ENCODE measurements around the gene SLC16A3.

Gene SLC16A3

GRCh38 chr17:82247856-82248671 lies 19.2 kb downstream of the SLC16A3 start:
- Histone ChIP-seq H3K79me2 (ENCODE audit: insufficient read depth, low read depth) (no peaks in the 10 kb centered on the region; the same call in 1 of the 2 replicates), H3K27ac (no peak overlapping the region), H3K4me2 (no peak overlapping the region), H3K9ac (no peak overlapping the region), H3K4me1 (ENCODE audit: low read depth, poor library complexity, severe bottlenecking) (no peaks in the 10 kb centered on the region), H3K27me3 (ENCODE audit: insufficient read depth, low read depth) (no peaks in the 10 kb centered on the region), H3K36me3 (ENCODE audit: insufficient read depth) (peaks cover 13% of the 10 kb centered on the region; the same call in 1 of the 2 replicates), H3K4me3 (IDR thresholded peaks at IDR 0.05; ENCODE audit: insufficient read depth, low read depth, low read length) (no peak overlapping the region), H4K20me1 (ENCODE audit: insufficient read depth) (no peaks in the 10 kb centered on the region), H2AFZ (ENCODE audit: low read depth) (no peak overlapping the region)
- TF ChIP-seq, protein P1, sequence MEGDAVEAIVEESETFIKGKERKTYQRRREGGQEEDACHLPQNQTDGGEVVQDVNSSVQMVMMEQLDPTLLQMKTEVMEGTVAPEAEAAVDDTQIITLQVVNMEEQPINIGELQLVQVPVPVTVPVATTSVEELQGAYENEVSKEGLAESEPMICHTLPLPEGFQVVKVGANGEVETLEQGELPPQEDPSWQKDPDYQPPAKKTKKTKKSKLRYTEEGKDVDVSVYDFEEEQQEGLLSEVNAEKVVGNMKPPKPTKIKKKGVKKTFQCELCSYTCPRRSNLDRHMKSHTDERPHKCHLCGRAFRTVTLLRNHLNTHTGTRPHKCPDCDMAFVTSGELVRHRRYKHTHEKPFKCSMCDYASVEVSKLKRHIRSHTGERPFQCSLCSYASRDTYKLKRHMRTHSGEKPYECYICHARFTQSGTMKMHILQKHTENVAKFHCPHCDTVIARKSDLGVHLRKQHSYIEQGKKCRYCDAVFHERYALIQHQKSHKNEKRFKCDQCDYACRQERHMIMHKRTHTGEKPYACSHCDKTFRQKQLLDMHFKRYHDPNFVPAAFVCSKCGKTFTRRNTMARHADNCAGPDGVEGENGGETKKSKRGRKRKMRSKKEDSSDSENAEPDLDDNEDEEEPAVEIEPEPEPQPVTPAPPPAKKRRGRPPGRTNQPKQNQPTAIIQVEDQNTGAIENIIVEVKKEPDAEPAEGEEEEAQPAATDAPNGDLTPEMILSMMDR (conservative IDR thresholded peaks at IDR 0.05; ENCODE audit: low read depth, low read length): no peak

DNA sequence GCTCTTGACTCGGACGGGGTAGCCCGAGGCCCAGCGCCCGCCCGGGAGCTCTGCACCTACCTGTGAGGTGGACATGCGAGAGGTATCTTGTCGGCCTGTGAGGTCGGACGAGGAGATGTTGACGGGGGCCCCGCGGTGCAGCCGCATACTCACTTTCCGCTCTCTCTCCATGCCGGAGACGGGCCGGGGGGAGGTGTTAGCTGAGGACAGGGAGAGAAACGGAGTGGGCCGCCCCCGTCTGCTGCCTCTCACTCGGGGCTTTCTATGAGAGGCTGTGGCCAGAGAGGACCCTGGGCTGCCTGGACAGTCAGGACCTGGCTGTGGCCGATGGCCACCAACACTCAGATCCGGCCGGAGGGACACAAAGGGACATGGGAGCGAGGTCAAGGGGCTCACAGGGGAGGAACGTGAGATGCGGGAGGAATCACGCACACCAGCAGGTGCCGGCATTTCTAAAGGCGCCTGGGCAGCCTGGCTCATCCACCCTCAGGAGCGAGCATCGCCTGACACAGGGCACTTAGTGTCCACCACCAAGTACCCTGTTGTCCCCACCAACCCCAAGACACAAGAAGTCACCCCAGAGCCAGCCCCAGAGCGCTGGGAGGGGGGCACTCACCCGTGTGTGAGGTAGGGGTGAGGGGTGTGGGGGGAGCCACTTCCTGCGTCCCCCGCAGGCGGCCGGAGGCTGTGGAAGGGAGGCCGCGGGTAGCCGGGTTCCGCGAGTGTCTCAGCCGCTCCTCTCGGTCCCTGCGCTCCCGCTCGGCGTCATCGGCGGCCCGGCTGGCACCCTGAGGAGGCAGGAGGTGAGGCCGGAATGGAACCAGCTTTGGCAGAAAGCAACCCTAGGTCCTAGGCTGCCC lies 20.2 kb downstream of the SLC16A3 start:
- H4K20me1 ChIP-seq (ENCODE audit: insufficient read depth): no peaks in the 10 kb centered on the region
- no peak overlapping the region for H3K4me3 ChIP-seq (IDR thresholded peaks at IDR 0.05; ENCODE audit: insufficient read depth, low read depth, low read length)
- H3K36me3 ChIP-seq (ENCODE audit: insufficient read depth): peaks cover 13% of the 10 kb centered on the region; the same call in 1 of the 2 replicates
- TF ChIP-seq, protein P1 (conservative IDR thresholded peaks at IDR 0.05; ENCODE audit: low read depth, low read length): no peak
- no peaks in the 10 kb centered on the region for H3K27me3 ChIP-seq (ENCODE audit: insufficient read depth, low read depth)
- no peak overlapping the region for H2AFZ ChIP-seq (ENCODE audit: low read depth)
- no peak overlapping the region for H3K4me2 ChIP-seq
- H3K4me1 ChIP-seq (ENCODE audit: low read depth, poor library complexity, severe bottlenecking): no peaks in the 10 kb centered on the region
- H3K27ac ChIP-seq: no peak overlapping the region
- no peaks in the 10 kb centered on the region; the same call in 1 of the 2 replicates for H3K79me2 ChIP-seq (ENCODE audit: insufficient read depth, low read depth)
- H3K9ac ChIP-seq: no peak overlapping the region

DNA sequence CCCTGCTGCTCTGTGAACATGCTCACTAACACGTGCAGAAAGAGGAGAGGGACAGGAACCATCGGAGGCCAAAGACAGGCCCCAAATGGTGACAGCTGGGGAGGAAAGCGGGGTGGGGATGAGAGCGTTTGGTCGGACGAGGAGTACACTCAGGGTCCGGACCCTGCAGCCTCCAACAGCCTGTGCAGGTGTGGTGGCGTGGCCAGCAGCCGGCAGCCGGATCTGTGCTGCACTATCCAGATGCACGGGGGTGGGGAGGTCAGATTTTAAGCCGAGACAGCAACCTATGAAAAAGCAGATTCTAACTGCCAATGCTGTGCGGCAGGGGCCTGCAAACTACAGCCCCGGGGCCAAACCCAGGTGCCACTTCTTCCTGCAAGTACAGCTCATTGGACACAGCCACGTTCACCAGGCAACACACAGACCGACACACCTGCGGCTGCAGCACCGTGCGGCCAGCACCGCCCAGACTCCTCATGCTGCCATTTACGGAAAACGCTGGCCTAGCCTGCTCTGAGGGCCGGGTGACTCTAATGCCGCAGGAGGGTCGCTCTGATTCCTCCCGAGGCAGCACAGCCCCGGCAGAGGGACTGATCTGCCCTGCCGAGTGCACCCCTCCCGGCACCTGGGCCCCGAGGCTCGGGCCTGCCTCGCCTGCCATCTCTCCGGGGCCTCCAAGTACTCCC lies 21.2 kb downstream of the SLC16A3 start:
- Histone ChIP-seq H3K4me1 (ENCODE audit: low read depth, poor library complexity, severe bottlenecking) (no peaks in the 10 kb centered on the region), H2AFZ (ENCODE audit: low read depth) (no peak overlapping the region), H3K79me2 (ENCODE audit: insufficient read depth, low read depth) (no peaks in the 10 kb centered on the region; the same call in 1 of the 2 replicates), H3K4me2 (no peak overlapping the region), H3K9ac (no peak overlapping the region), H4K20me1 (ENCODE audit: insufficient read depth) (no peaks in the 10 kb centered on the region), H3K27ac (no peak overlapping the region), H3K4me3 (IDR thresholded peaks at IDR 0.05; ENCODE audit: insufficient read depth, low read depth, low read length) (no peak overlapping the region), H3K36me3 (ENCODE audit: insufficient read depth) (peaks cover 13% of the 10 kb centered on the region; the same call in 1 of the 2 replicates), H3K27me3 (ENCODE audit: insufficient read depth, low read depth) (no peaks in the 10 kb centered on the region)
- TF ChIP-seq, protein P1 (conservative IDR thresholded peaks at IDR 0.05; ENCODE audit: low read depth, low read length): no peak

DNA sequence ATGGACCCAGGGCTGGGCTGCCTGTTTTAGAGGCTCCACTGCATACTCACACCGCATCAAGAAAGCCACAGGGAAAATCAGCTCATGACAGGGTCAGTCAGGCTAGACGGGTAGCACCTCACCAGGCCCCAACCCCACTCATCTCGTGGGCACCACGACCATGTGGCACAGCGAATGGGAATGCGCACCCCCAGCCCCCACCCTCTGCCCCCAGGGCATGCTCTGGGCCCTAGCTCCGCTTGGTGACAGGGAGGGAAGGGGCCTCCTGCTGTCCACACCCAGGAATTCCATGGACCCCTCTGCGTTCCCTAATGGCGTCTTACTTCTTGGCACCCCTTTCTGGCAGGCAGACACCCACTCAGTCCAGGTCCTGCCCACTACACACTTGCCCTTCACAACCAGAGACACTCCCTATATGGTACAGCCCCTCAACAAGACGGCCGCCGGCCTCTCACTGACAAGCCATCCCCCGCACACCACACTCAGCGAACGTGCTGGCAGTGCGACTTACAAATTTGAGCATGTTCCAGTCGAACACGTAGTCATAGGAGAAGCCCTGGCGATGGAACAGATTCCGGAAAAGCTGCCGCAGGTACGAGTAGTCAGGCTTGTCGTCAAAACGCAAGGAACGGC lies 22.1 kb downstream of the SLC16A3 start:
- H3K79me2 ChIP-seq (ENCODE audit: insufficient read depth, low read depth): no peaks in the 10 kb centered on the region; the same call in 1 of the 2 replicates
- TF ChIP-seq, protein P1 (conservative IDR thresholded peaks at IDR 0.05; ENCODE audit: low read depth, low read length): no peak
- H3K27ac ChIP-seq: no peak overlapping the region
- no peaks in the 10 kb centered on the region for H3K4me1 ChIP-seq (ENCODE audit: low read depth, poor library complexity, severe bottlenecking)
- H3K4me3 ChIP-seq (IDR thresholded peaks at IDR 0.05; ENCODE audit: insufficient read depth, low read depth, low read length): no peak overlapping the region
- H4K20me1 ChIP-seq (ENCODE audit: insufficient read depth): no peaks in the 10 kb centered on the region
- no peak overlapping the region for H3K9ac ChIP-seq
- no peak overlapping the region for H2AFZ ChIP-seq (ENCODE audit: low read depth)
- no peaks in the 10 kb centered on the region for H3K27me3 ChIP-seq (ENCODE audit: insufficient read depth, low read depth)
- no peak overlapping the region for H3K4me2 ChIP-seq
- peaks cover 16% of the 10 kb centered on the region; the same call in 1 of the 2 replicates for H3K36me3 ChIP-seq (ENCODE audit: insufficient read depth)

Data from KMS-11 (cell line).